Measurements from ENCODE around the gene TTLL9.

TTLL9 gene

DNA sequence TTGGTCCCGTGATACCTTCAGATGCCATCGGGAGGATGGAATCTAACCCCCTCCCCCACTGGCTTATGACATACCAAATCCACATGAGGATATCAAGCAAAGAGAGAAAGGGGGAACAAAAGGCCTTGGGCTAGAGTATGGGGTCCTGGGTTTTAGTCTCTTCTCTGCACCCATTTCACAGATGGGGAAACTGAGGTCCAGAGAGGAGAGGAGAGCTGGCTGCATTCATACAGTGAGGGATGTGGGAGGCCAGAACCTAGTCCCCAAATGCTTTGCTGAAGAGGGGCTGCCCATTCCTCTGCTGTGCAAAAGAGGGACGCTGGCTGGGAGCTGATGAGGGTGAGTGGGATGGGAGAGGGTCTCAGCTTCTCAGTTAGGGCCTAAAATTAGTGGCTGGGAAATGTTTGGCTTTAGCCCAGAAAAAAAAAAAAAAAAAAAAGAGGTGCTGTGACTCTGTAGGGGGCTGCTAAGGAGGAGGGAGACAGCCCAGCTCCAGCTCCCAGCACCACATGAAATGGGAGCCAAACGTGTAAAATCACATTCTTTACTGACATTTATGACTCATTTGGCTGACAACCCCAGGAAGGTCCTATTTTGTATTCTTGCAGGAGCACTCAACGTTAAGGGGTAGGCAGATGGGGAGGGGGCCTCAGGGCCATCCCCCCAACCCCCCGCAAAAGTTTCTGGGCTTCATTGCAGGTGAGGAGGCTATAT is 109.4 kb downstream of the TTLL9 start:
- DNase-seq (ENCODE audit: low spot score), result no peak

DNA sequence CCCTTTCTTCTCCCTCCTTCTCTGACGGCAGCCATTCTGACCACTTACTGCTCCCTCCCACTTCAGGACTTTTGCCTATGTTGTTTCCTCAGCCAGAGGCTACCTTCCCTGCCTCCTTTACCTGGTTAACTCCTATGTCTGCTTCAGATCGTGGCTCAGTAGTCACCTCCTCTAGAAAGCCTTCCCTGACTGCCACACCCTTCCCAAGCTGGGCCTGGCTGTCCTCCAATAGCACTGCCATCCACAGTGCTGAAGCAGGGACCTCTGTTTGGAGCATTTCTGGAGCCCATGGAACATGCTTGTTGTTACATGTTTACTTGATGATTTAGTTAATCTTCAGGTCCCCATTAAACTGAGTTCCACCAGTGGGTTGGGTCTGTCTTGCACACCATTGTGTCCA is 111.3 kb downstream of the TTLL9 start:
- no peak for DNase-seq (ENCODE audit: low spot score)

DNA sequence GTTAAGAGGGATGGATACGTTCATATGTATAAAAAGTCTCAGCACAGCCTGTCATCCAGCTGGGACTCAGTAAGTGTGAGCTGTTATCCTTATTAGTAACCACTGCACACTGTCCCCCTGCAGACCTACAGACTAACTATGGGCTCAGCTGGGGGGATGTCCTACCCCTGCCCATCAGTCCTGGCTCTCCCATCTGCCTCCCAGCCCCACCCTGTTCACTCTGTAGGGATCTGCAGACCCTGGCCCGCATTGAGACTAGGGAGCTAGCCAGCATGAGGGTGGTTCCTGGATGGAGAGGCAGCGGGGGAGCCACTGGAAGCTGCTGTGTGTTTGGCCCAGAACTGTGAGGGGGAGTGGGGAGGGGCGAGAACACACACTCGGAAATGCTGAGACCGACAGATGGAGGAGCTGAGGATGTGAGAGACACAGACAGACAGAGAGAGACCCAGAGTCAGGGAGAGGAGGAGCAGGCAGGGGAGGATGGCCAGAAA is 114.6 kb downstream of the TTLL9 start:
- no peak for DNase-seq (ENCODE audit: low spot score)

DNA sequence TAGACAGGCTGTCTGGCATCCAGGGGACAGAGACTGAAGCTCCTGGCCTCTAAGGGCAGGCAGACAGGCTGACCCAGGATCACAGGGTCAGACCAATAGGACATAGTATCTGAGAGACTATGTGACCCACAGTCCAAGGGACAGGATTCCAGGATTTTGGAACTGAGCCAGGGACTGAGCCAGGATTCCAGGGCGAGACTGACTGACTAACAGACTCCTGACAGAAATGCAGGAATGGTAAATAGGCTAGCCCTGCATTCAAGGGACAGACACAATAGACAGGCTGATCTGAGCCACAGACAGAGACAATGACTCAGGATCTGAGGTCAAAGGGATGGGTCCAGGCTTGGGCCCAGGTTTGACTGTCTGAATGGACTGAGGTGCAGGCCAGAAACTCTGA is 117.3 kb downstream of the TTLL9 start:
- peak; percentile 97 for DNase-seq (ENCODE audit: low spot score)

DNA sequence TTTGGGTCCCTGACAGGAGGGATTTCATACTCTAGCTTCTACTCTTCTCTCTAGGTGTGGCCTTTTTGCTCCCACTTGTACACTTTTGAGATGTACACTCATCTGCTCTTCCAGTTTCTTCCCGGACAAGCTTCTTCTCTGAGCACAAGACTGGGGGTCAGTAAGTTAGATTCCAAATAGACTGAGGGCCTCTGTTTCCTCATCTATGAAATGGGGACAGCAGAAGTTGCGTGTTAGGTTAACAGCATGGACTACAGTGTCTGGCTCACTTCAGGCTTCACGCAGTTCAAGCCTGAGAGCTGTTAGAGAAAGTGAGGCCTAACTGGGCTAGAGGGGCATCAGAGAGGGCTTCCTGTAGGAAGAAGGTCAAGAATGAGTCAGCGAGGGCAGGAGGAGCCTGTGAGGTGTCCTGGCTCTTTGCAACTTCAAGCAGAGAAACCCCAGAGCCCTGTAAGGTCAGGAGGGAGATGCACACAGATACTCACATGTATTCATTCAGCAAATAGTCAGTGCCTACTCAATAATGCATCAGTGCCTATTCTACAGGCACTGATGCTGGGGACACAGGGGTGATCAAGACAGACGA is 118.1 kb downstream of the TTLL9 start:
- peak; percentile 57 for DNase-seq (ENCODE audit: low spot score)

DNA sequence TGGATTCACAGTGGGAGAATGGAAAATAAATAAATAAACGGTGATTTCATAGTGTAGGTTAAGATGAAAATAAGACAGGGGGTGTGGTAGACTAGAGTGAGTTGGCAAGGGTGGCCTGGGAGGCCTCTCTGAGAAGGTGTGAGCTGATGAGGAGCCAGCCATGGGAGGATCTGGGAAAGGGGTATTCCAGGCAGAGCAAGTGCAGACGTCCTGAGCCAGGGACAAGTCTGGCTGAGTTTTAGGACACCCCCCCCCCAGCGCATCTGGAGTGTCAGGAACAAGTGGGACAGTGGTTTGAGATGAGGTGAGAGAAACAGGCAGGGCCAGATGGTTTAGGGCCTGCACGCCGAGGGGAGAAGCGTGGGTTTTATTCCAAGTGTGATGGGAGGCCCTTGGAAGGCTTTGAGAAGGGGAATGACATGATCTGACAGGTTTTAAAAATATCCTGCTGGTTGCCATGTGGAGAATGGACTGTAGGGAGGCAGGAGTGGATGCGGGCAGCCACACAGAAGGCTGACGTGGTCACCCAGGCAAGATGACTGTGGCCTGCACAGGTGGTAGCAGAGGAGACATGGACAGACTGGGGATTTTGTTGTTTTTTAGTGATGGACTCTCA is 118.7 kb downstream of the TTLL9 start:
- DNase-seq (ENCODE audit: low spot score), result no peak

DNA sequence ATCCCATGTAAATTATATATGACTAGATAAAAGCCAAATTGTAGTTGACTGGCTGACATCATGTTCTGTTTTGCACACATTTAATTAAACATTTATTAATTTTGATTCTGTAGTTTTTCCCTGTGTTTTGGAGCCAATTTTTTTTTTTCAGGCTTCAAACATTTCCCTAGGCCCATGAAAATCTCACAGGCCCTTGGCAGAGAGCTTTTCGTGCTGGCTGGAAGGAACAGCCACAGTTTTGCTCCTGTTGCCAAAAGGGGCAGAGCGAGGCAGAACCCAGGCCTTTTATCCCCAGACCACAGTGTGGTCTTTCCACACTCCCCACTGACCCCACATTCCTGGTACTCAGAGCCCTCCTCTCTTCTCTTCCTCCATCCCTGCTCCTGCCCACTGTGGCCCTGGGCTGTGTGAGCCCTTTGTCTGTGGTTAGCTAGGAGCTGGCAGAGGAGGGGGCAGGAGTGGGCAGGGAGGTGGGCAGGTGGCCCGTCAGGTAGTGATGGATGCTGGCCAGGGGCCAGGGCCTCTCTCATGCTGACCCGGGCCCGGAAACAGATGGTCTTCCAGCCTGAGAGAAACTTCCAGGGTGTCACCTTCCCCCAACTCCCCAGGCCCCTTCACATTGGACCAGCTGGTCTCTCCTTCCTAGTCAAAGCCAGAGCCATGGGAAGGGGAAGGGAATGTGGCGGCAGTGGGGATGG is 120.4 kb downstream of the TTLL9 start:
- DNase-seq (ENCODE audit: low spot score), result no peak

DNA sequence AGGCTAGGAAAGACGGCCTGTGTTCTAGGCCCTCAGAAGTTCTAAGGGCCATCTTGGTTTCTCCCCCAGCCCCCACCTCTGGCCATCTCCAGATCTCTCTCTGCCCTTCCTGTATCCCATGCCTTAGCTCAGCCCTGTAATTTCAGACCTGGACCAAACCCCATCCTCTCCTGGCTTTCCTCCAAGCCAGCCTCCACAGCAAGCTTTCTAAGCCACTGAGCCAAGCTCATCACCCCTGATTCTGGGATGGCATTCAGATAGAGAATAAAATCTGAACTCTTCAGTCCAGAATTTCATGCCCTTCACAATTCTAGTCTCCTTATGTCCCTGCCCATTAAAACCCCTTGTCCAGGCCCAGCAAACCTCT is 120.9 kb downstream of the TTLL9 start:
- DNase-seq (ENCODE audit: low spot score), result no peak

DNA sequence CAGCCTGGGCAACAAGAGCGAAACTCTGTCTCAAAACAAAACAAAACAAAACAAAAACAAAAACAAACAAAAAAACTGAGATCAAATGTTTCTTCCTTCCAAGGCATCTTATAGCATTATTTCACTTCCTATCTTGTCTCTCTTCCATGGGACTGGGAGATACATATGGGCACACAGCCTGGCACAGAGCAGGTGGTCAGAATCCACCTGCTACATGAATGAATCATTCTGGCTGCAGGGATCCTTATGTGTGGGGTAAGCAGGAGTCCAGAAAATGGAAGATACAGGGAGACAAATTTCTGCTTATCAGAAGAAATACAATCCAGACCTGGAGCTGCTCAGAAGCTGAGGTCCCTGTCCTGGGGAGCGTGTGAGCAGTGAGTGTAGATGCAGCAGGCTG is 121.7 kb downstream of the TTLL9 start:
- DNase-seq (ENCODE audit: low spot score), result no peak

Measured in kidney capillary endothelial cell (primary cell).